Stimulated activated CD4-positive, alpha-beta T cell treated with anti-CD3 and anti-CD28 coated beads, Interleukin-1b, Interleukin-23, amount 100 ng/mL, for 4 hours (primary cell): ENCODE data around the gene CDNF.
A peak's percentile ranks its signal among the peaks of the same experiment; 100 is the strongest.
"Not testable (repeated sequence)": the region's sequence is repeated elsewhere in the genome, so short reads cannot be mapped to it uniquely, and the experiment has no call there.

ENCODE experiments used
- DNase-seq, 2 donors: peaks; one replicate each; pipeline ENCODE4 v3.0.0-alpha.2; 2020; ENCODE audit warnings: low read depth in 2 of 2

The CDNF gene

DNA sequence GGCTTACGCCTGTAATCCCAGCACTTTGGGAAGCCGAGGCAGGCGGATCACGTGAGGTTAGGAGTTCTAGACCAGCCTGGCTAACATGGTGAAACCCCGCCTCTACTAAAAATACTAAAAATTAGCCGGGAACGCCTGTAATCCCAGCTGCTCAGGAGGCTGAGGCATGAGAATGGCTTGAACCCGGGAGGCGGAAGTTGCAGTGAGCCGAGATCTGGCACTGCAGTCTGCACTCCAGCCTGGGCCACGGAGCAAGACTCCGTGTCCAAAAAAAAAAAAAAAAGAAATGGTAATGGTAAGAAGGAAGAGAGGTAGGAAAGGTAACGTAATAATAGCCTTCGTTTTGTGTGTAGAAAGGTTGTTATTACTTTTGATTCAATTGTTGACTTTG, 1.5 kb upstream of the CDNF start:
- no peak for DNase-seq

DNA sequence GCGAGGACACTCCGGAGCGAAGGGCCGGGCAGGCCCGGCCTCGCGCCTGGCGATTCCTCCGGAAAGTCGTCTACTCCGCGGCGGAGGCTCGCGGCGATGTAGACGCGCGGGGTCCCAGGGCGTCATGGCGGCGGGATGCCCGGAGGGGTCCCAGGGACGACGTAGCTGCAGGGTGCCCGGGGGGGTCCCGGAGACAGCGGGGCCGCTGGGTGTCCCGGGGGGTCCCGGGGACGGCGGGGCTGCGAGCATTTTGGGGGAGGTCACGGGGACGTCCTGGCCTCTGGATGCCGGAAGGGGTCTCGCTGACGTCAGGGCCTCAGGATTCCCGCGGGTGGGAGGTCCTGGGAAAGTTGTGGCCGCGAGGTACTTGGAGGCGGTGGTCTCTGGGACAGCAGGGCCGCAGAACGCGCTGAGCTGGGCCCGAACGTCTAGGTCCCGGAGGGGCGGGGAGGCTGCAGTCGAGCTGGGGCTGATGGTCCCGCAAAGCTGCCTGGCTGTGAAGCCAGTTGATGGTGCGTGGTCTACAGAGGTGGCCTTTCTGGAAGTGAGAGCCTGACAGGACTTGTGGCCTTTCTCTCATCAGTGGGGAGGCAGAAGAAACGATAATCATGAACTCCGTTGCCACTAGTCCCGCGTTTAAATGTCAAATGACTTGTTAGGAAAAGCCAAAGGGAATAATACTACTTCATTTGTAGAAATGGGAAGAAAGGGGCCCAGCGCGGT, 906 bp upstream of the CDNF start:
- peak in 1 of 2 donors; percentile 23 for DNase-seq

DNA sequence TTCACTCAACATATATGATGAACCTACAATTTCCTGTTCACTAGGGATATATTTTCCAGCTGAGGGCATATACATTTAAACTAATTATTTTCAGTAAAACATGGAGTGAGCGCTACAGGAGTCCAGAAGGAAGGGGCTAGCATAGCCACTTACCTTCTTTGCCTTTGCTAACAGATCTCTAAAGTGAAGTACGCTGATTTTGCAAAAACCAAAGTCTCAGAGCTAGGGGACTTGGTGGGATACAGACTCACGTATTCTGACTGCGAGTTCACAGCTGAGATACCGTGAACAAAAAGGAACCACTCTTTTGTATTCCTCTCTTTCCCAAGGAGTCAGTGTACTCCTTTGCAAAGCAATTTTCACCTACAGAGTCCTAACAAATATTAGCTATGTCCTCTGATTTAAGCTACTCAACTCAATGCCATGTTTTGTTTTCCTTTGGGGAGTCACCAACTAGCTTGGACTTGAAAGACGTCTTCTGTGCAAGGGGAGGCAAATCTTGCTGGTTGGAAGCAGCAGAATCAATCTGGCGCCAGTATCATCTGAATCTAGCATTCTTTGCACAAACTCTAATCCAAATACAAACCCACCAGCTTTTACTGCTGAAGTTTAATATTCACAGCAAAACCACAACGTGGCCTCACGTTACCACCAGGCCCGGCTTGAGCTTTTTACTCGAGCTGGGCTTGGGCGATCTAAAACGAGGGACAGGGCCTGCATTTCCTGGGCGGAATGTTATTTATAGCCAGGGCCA, 657 bp downstream of the CDNF start:
- DNase-seq = no peak

DNA sequence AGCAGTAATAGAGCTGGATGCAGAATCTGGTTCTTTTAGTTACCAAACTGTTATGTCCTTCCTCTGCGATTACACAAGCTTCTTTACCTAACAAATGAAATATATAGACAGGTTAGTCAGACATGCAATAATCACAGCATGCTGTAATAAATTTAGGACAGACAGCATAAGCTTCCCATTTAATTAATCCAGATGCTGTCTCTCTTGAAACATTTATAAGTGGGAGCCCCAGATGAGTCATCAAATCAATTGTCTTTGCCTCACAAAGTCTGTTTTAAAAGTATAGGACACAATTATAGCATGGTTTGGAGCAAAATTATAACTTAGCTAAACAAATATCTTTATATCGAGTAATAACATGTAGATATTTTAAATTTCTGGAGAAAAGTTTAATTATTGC, 1.6 kb downstream of the CDNF start:
- no peak for DNase-seq

GRCh38 chr10:14833106-14833505, 4.7 kb downstream of the CDNF start:
- DNase-seq = no peak

DNA sequence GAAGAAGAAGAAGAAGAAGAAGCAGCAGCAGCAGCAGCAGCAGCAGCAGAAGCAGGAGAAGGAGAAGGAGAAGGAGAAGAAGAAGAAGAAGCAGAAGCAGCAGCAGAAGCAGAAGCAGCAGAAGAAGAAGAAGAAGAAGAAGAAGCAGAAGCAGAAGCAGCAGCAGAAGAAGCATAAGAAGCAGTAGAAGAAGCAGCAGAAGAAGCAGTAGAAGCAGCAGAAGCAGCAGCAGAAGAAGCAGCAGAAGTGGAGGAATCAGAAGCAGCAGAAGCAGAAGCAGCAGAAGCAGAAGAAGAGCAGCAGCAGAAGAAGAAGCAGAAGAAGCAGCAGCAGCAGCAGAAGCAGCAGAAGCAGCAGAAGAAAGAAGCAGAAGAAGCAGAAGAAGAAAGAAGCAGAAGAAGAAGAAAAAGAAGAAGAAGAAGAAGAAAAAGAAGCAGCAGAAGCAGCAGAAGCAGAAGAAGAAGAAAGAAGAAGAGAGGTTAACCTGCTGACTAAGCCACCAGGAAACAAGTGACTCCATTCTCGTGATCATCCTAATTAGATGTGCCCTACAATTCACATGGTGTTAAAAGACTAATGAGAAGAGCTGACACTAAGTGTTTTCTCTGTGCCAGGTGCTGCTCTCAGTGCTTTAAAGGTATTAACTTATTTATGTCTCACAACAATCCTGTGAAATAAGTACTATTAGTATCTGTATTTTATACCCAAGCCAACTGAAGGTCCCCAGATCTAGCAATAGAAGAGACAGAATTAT, 11.6 kb downstream of the CDNF start:
- no peak for DNase-seq

DNA sequence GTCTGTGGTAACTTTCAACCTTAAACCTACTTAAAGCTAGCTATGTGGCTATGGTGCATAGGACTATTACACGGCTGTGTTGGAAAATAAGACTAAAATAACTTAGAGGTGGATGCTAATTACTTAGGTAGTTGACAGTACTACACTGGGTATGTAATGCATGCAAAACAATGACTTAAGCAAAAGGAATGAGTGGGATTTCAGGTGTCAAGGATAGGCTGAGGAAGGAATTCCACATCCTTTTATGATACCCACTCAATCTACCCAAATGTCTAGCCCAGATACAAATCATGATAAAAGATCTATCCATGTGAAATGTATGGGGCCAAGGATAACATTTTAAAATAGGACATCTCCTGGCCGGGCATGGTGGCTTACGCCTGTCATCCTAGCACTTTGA, 13.9 kb downstream of the CDNF start:
- DNase-seq = no peak

- peak; percentile 16 to 24 for DNase-seq
These were observed 14.7 kb downstream of the CDNF start for GRCh38 chr10:14822879-14823755.

GRCh38 chr10:14821635-14822375, 16.0 kb downstream of the CDNF start:
- no peak for DNase-seq

DNA sequence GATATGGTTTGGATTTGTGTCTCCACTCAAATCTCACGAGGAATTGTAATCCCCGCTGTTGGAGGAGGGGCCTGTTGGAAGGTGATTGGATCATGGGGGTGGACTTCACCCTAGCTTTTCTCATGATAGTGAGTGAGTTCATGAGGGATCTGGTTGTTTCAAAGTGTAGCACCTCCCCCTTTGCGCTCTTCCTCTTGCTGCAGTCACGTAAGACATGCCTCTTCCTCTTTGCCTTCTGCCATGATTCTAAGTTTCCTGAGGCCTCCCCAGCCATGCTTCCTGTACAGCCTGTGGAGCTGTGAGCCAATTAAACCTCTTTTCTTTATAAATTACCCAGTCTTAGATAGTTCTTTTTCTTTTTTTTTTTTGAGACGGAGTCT, 17.1 kb downstream of the CDNF start:
- DNase-seq = no peak

DNA sequence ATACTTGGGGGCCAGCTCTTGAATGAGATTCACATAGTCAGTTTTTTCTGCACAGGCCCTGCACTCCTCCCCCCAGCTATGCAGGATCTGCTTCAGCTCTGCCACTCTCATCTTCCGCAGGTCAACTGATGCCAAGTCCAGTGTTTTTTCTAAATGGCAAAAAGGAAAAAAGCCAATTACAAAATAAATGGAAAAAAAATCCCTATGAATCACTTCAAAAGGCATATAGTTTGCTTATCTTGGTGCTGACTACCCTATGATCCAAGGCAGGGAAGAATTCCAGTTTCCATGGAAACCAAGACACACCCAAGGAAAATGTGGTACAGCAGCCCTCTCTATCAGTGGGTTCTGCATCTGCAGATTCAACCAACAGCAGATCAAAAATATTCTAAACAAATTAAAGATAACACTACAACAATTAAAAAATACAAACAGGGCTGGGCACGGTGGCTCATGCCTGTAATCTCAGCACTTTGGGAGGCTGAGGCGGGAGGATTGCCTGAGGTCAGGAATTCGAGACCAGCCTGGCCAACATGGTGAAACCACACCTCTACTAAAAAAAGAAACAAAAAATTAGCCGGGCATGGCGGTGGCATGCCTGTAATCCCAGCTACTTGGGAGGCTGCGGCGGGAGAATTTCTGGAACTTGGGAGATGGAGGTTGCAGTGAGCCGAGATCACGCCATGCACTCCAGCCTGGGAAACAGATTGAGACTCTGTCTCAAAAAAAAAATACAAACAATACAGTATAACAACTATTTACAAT, 17.6 kb downstream of the CDNF start:
- DNase-seq = no peak

- not testable (repeated sequence) for DNase-seq
These were observed 21.1 kb downstream of the CDNF start for GRCh38 chr10:14816717-14817116.

- DNase-seq = no peak
These were observed 22.2 kb downstream of the CDNF start for GRCh38 chr10:14815681-14816080.

- DNase-seq = no peak
These were observed 25.6 kb downstream of the CDNF start for GRCh38 chr10:14812271-14812670.

- DNase-seq = no peak
These were observed 26.6 kb downstream of the CDNF start for GRCh38 chr10:14810969-14811953.

- DNase-seq = no peak
These were observed 31.5 kb downstream of the CDNF start for GRCh38 chr10:14806318-14806717.

DNA sequence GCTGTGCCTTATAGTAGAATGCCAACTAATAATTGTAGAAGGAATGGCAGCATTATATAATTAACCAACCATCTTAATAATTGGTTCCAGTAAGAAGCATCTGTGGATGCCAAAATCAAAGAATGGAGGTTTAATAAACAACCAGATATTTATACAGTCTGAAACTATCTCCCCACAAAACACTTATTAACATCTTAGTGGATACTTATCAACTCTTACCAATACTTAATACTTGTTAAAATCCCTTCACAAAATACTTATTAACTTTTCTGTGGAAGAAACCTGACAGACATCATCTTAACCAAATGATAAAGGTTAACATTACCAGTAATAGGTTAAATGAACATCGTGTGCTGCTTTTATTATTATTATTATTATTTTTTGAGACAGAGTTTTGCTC, 34.0 kb downstream of the CDNF start:
- DNase-seq = no peak

- no peak for DNase-seq
These were observed 36.1 kb downstream of the CDNF start for GRCh38 chr10:14801723-14802122.

- no peak for DNase-seq
These were observed 37.4 kb downstream of the CDNF start for GRCh38 chr10:14800397-14800796.
